GM11168 (cell line): ENCODE data around the gene ARL4D.

Experiments
- in situ Hi-C: fragments of 300-500 bp; cut with MboI; formaldehyde crosslinking; loops from one replicate; pipeline ENCODE4 v1.12.0; 2022; ENCODE audit warnings: low sequenced_read_pairs; ENCODE audit not compliant: unreplicated experiment

The ARL4D gene

GRCh38 chr17:43448720-43449469 lies 50.1 kb downstream of the ARL4D start:
- in situ Hi-C loops, result no loop called here

- in situ Hi-C loops, result no loop called here
Observed at GRCh38 chr17:43449470-43450248, 50.9 kb downstream of the ARL4D start.
